HG02571 (cell line): ENCODE measurements around the gene WDR45.
"Not testable (repeated sequence)": the region's sequence is repeated elsewhere in the genome, so short reads cannot be mapped to it uniquely, and the experiment has no call there.

Source experiments
- ATAC-seq: cut with Tn5 transposase; IDR thresholded peaks from one replicate; pipeline ENCODE4 v1.9.1; 2021; ENCODE audit warnings: mild to moderate bottlenecking, moderate library complexity; ENCODE audit not compliant: unreplicated experiment

The WDR45 gene

GRCh38 chrX:49079489-49080428, at the start of gene WDR45:
Gene WDR45, minus strand, starts transcription at chrX:49079887. Its CDS starts 1,792 bp downstream, at chrX:49078095.
- ATAC-seq, result peak; percentile 61

GRCh38 chrX:49129427-49129826, 49.7 kb upstream of the WDR45 start:
- no peak for ATAC-seq

- ATAC-seq, result not testable (repeated sequence)
Observed at GRCh38 chrX:49127742-49128258, 48.1 kb upstream of the WDR45 start.

GRCh38 chrX:49122499-49122898, 42.8 kb upstream of the WDR45 start:
- ATAC-seq, result no peak

- no peak for ATAC-seq
Observed at GRCh38 chrX:49120091-49120490, 40.4 kb upstream of the WDR45 start.

GRCh38 chrX:49117581-49117980, 37.9 kb upstream of the WDR45 start:
- no peak for ATAC-seq

- ATAC-seq, result no peak
Observed at GRCh38 chrX:49116716-49117115, 37.0 kb upstream of the WDR45 start.

GRCh38 chrX:49116076-49116475, 36.4 kb upstream of the WDR45 start:
- no peak for ATAC-seq

GRCh38 chrX:49111791-49112190, 32.1 kb upstream of the WDR45 start:
- ATAC-seq, result no peak

- no peak for ATAC-seq
Observed at GRCh38 chrX:49110417-49110816, 30.7 kb upstream of the WDR45 start.

- no peak for ATAC-seq
Observed at GRCh38 chrX:49108641-49109040, 29.0 kb upstream of the WDR45 start.

- no peak for ATAC-seq
Observed at GRCh38 chrX:49106930-49107329, 27.2 kb upstream of the WDR45 start.

- ATAC-seq, result no peak
Observed at GRCh38 chrX:49106296-49106695, 26.6 kb upstream of the WDR45 start.

- no peak for ATAC-seq
Observed at GRCh38 chrX:49103637-49104036, 23.9 kb upstream of the WDR45 start.

GRCh38 chrX:49102190-49102589, 22.5 kb upstream of the WDR45 start:
- no peak for ATAC-seq

GRCh38 chrX:49101629-49101984, 21.9 kb upstream of the WDR45 start:
- ATAC-seq, result peak; percentile 9

GRCh38 chrX:49100704-49101628, 21.3 kb upstream of the WDR45 start:
- peak; percentile 95 for ATAC-seq

- no peak for ATAC-seq
Observed at GRCh38 chrX:49096419-49096818, 16.7 kb upstream of the WDR45 start.

- no peak for ATAC-seq
Observed at GRCh38 chrX:49089553-49089952, 9.9 kb upstream of the WDR45 start.

GRCh38 chrX:49082271-49082871, 2.7 kb upstream of the WDR45 start:
- ATAC-seq, result no peak

- no peak for ATAC-seq
Observed at GRCh38 chrX:49077941-49078340, 1.7 kb downstream of the WDR45 start.
